CD4-positive, alpha-beta memory T cell (primary cell): ENCODE data around the gene ZNF12. TPM values are rescaled to one million over a fixed set of nuclear protein-coding genes. Genes with fewer than 3 reads are reported as not detected.
"Not testable (repeated sequence)": the region's sequence is repeated elsewhere in the genome, so short reads cannot be mapped to it uniquely, and the experiment has no call there.

Experiments
- CTCF ChIA-PET: fragments of 350-600 bp; sonication (Branson Sonifier 250); formaldehyde crosslinking; loops from one replicate; lab custom pipeline; 2021; ENCODE audit warnings: inconsistent platforms; ENCODE audit not compliant: partially characterized antibody; lab: Charles Lee
- POLR2A ChIA-PET: fragments of 350-600 bp; sonication (Branson Sonifier 250); formaldehyde crosslinking; loops from one replicate; lab custom pipeline; 2021; ENCODE audit not compliant: partially characterized antibody; lab: Charles Lee
- DNase-seq, 5 donors: peaks; one replicate each; pipeline versions ENCODE4 v3.0.0 to v3.0.0-alpha.2; 2020 to 2022; ENCODE audit warnings: mixed read lengths in 1 of 5
- H3K27ac ChIP-seq: one replicate; pipeline ENCODE4 v1.7.0; 2013; ENCODE audit warnings: low read depth, low read length
- H3K27me3 ChIP-seq: 2 replicates; pipeline ENCODE4 v1.7.0; 2013; ENCODE audit warnings: mild to moderate bottlenecking, low read length, moderate library complexity; ENCODE audit not compliant: insufficient read depth
- H3K36me3 ChIP-seq: 2 replicates; pipeline ENCODE4 v1.7.0; 2013; ENCODE audit warnings: mild to moderate bottlenecking, low read length, moderate library complexity; ENCODE audit not compliant: insufficient read depth
- H3K4me1 ChIP-seq: 2 replicates; pipeline ENCODE4 v1.7.0; 2013; ENCODE audit warnings: mild to moderate bottlenecking, low read length, moderate library complexity; ENCODE audit not compliant: insufficient read depth
- H3K4me3 ChIP-seq, 2 donors: one replicate each; pipeline ENCODE4 v1.7.0; 2013; ENCODE audit warnings: low read length in 2 of 2, mild to moderate bottlenecking in 1 of 2
- H3K9me3 ChIP-seq, 2 donors: one replicate each; pipeline ENCODE4 v1.7.0; 2013; ENCODE audit warnings: low read length in 2 of 2, control low read depth in 1 of 2; ENCODE audit not compliant: control insufficient read depth in 1 of 2
- H3K27ac Mint-ChIP-seq, 7 donors: one replicate each; pipeline ENCODE4 v1.8.0; 2020 to 2021; ENCODE audit warnings: mixed read lengths in 7 of 7, mild to moderate bottlenecking in 6 of 7, inconsistent platforms in 3 of 7, moderate library complexity in 3 of 7
- H3K27me3 Mint-ChIP-seq, 2 donors: one replicate each; pipeline ENCODE4 v1.8.0; 2020 to 2021; ENCODE audit warnings: mixed read lengths in 2 of 2
- H3K36me3 Mint-ChIP-seq, 2 donors: one replicate each; pipeline ENCODE4 v1.8.0; 2020 to 2021; ENCODE audit warnings: mixed read lengths in 2 of 2, inconsistent platforms in 1 of 2, mild to moderate bottlenecking in 1 of 2
- H3K4me1 Mint-ChIP-seq, 4 donors: one replicate each; pipeline ENCODE4 v1.8.0; 2020 to 2021; ENCODE audit warnings: mixed read lengths in 4 of 4, mild to moderate bottlenecking in 1 of 4
- H3K4me3 Mint-ChIP-seq, 8 donors: one replicate each; pipeline ENCODE4 v1.8.0; 2020 to 2021; ENCODE audit warnings: mixed read lengths in 8 of 8, mild to moderate bottlenecking in 7 of 8, moderate library complexity in 6 of 8, inconsistent platforms in 3 of 8
- H3K9me3 Mint-ChIP-seq, 8 donors: one replicate each; pipeline ENCODE4 v1.8.0; 2020 to 2021; ENCODE audit warnings: mixed read lengths in 8 of 8, mild to moderate bottlenecking in 5 of 8, inconsistent platforms in 3 of 8, moderate library complexity in 1 of 8
- intact Hi-C: fragments of 100-400 bp; cut with micrococcal nuclease; formaldehyde crosslinking; loops from one replicate; pipeline ENCODE4 v1.15.1; 2023
- polyA plus RNA-seq, 2 donors: library from polyadenylated mRNA; unstranded; fragments of 300-500 nt; fragmentation: Illumina TruSeq; gene quantifications; one replicate each; pipeline ENCODE4 v1.2.3, GENCODE V29; 2021
- total RNA-seq, 2 experiments: library from RNA; stranded (reverse); gene quantifications; one replicate each; pipeline ENCODE4 v1.2.3, GENCODE V29; 2021

ZNF12 gene
- total and polyA plus RNA-seq, 4 experiments from 2014 or later, result 20.4 to 49.6 (median 43.4) TPM

- H3K4me3 ChIP-seq, H3K9me3 ChIP-seq, H3K36me3 Mint-ChIP-seq, CTCF ChIA-PET, H3K27ac Mint-ChIP-seq, DNase-seq, H3K27me3 ChIP-seq, H3K4me3 Mint-ChIP-seq, H3K27ac ChIP-seq, POLR2A ChIA-PET, H3K36me3 ChIP-seq, H3K4me1 ChIP-seq, intact Hi-C loops, H3K4me1 Mint-ChIP-seq, H3K9me3 Mint-ChIP-seq: not testable (repeated sequence)
- peaks cover 9 to 18% of the 10 kb centered on the region in 2 donors for H3K27me3 Mint-ChIP-seq
These were observed 9.2 kb upstream of the ZNF12 start for GRCh38 chr7:6715898-6716297.

DNA sequence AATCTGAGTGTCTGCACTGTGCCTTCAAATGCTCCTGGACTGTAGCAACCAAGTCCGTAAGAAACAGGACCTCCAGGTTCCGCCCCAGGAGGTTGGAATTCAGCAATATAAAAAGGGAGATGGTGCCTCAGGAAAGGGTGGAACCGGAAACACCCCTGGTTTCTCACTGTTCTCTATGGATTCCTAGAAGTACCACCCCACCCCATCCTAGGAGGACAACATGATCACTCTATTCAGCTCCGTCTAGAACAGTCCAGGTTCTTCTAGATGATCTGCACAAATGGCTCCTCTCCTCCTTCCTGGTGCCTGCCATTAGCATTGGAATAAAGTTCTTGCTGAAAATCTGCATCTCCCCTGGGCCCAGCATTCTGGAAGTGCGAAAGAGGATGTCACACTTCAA, 7.6 kb upstream of the ZNF12 start:
- DNase-seq, result no peak
- no peak overlapping the region for H3K27ac ChIP-seq
- no peaks in the 10 kb centered on the region for H3K36me3 ChIP-seq
- no peak overlapping the region for H3K27ac Mint-ChIP-seq
- intact Hi-C loops, result no loop called here
- ChIA-PET CTCF (no interaction called here), POLR2A (no interaction called here)
- no peaks in the 10 kb centered on the region for H3K9me3 Mint-ChIP-seq
- no peaks in the 10 kb centered on the region for H3K27me3 ChIP-seq
- H3K36me3 Mint-ChIP-seq, result no peaks in the 10 kb centered on the region
- peaks cover 0 to 6% (median 0%) of the 10 kb centered on the region in 4 donors for H3K4me1 Mint-ChIP-seq
- H3K4me3 ChIP-seq, result no peak overlapping the region
- H3K9me3 ChIP-seq, result no peaks in the 10 kb centered on the region
- peaks cover 6 to 16% of the 10 kb centered on the region in 2 donors for H3K27me3 Mint-ChIP-seq
- H3K4me1 ChIP-seq, result no peaks in the 10 kb centered on the region
- no peak overlapping the region for H3K4me3 Mint-ChIP-seq

DNA sequence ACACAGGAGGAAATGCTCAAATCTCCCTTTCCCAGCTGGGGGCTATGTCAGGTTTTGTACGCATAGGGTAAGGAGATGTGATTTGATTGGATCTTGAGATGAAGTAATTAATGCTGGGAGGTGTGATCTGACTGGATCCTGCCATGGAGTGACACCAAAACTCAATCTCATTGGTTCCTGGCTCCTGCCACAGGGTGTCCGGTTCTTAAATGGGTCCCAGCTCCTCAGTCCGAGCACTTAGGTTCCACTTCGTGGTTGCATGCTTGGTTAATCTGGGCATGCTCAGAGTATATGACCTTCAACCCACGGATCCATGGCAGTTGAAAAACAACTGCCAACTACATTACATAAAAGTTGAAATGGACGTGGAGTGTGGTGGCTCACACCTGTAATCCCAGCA, 3.1 kb upstream of the ZNF12 start:
- intact Hi-C loops, result loop anchor here (5.0 kb wide), 1 partner anchor 853 kb away; no protein-coding TSS in a partner anchor
- no peak overlapping the region for H3K4me3 Mint-ChIP-seq
- no peak overlapping the region for H3K4me3 ChIP-seq

GRCh38 chr7:6708304-6708703, 1.6 kb upstream of the ZNF12 start:
- Histone ChIP-seq H3K4me3 (no peak overlapping the region), H3K36me3 (peaks cover 7% of the 10 kb centered on the region), H3K9me3 (no peaks in the 10 kb centered on the region), H3K27ac (no peak overlapping the region), H3K4me1 (peaks cover 33% of the 10 kb centered on the region), H3K27me3 (no peaks in the 10 kb centered on the region)
- DNase-seq, result no peak
- CTCF ChIA-PET, result no interaction called here
- Mint-ChIP-seq H3K27ac (peak overlapping the region in 1 of 7 donors; percentile 91), H3K9me3 (peaks cover 0 to 5% (median 3%) of the 10 kb centered on the region in 8 donors), H3K4me1 (peaks cover 23 to 38% (median 30%) of the 10 kb centered on the region in 4 donors), H3K4me3 (peak overlapping the region in 4 of 8 donors; percentile 30 to 90 (median 66)), H3K27me3 (no peaks in the 10 kb centered on the region), H3K36me3 (peaks cover 18 to 29% of the 10 kb centered on the region in 2 donors)
- intact Hi-C loops, result loop anchor here (5.0 kb wide), 1 partner anchor 851 kb away; no protein-coding TSS in a partner anchor
- POLR2A ChIA-PET, result no interaction called here

More for the DNA sequence above, 3.1 kb upstream of the ZNF12 start:
- H3K27me3 ChIP-seq, result no peaks in the 10 kb centered on the region
- ChIA-PET CTCF (no interaction called here), POLR2A (no interaction called here)
- peaks cover 21% of the 10 kb centered on the region for H3K4me1 ChIP-seq
- Mint-ChIP-seq H3K4me1 (peaks cover 16 to 28% (median 22%) of the 10 kb centered on the region in 4 donors), H3K9me3 (peaks cover 0 to 3% (median 0%) of the 10 kb centered on the region in 8 donors), H3K27me3 (peaks cover 0 to 2% of the 10 kb centered on the region in 2 donors), H3K27ac (no peak overlapping the region), H3K36me3 (peaks cover 6 to 19% of the 10 kb centered on the region in 2 donors)
- no peak for DNase-seq
- H3K36me3 ChIP-seq, result no peaks in the 10 kb centered on the region
- H3K27ac ChIP-seq, result no peak overlapping the region
- no peaks in the 10 kb centered on the region for H3K9me3 ChIP-seq

- no peaks in the 10 kb centered on the region for H3K27me3 ChIP-seq
- H3K9me3 ChIP-seq, result no peaks in the 10 kb centered on the region
- H3K9me3 Mint-ChIP-seq, result peaks cover 0 to 19% (median 10%) of the 10 kb centered on the region in 8 donors
- peaks cover 34 to 58% (median 45%) of the 10 kb centered on the region in 4 donors for H3K4me1 Mint-ChIP-seq
- H3K27ac ChIP-seq, result peak overlapping the region; percentile 81
- H3K4me1 ChIP-seq, result peaks cover 39% of the 10 kb centered on the region
- H3K4me3 Mint-ChIP-seq, result peak overlapping the region; percentile 90 to 96 (median 94)
- peaks cover 23% of the 10 kb centered on the region for H3K36me3 ChIP-seq
- H3K36me3 Mint-ChIP-seq, result peaks cover 38 to 47% of the 10 kb centered on the region in 2 donors
- H3K27ac Mint-ChIP-seq, result peak overlapping the region; percentile 84 to 95 (median 90)
- no peaks in the 10 kb centered on the region for H3K27me3 Mint-ChIP-seq
- H3K4me3 ChIP-seq, result peak overlapping the region; percentile 59 to 71
- DNase-seq, result peak in 2 of 5 donors; percentile 10 to 45
- intact Hi-C loops, result loop anchor here (2.0 to 5.0 kb wide), 3 partner anchors 69 to 849 kb away; partner anchors contain the start of genes INTS15 and ZNF316
- ChIA-PET POLR2A (no interaction called here), CTCF (no interaction called here)
These were observed 635 bp downstream of the ZNF12 start for GRCh38 chr7:6705959-6706665.

DNA sequence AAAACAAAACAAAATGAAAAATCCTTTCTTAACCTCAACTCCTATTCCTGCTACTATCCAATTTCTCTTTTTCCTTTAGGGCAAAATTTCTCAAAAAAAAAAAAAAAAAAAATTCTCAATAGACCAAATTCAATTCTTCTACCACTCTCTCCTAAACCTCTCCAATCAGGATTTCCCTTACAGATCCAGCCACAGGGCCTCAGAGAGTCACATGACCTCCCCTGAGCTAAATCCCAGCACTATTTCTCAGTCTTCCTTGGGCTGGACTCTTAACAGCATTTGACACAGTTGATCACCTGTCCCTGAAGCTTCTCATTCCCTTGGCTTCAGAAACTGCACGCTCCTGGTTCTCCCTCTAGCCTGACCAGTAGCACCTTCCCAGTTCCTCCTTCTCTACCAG, 4.9 kb downstream of the ZNF12 start:
- POLR2A ChIA-PET, result no interaction called here
- Mint-ChIP-seq H3K36me3 (peaks cover 50 to 52% of the 10 kb centered on the region in 2 donors), H3K27ac (peak overlapping the region in 1 of 7 donors; percentile 3), H3K9me3 (peaks cover 0 to 43% (median 33%) of the 10 kb centered on the region in 8 donors), H3K27me3 (no peaks in the 10 kb centered on the region), H3K4me1 (peaks cover 28 to 63% (median 43%) of the 10 kb centered on the region in 4 donors), H3K4me3 (peak overlapping the region in 2 of 8 donors; percentile 2 to 72)
- no peak overlapping the region for H3K27ac ChIP-seq
- H3K36me3 ChIP-seq, result peaks cover 60% of the 10 kb centered on the region
- H3K27me3 ChIP-seq, result no peaks in the 10 kb centered on the region
- no peak overlapping the region for H3K4me3 ChIP-seq
- peaks cover 0 to 14% of the 10 kb centered on the region in 2 donors for H3K9me3 ChIP-seq
- no peak for DNase-seq
- CTCF ChIA-PET, result no interaction called here
- intact Hi-C loops, result no loop called here
- peaks cover 31% of the 10 kb centered on the region for H3K4me1 ChIP-seq

GRCh38 chr7:6700793-6701192, 6.0 kb downstream of the ZNF12 start:
- H3K27me3 Mint-ChIP-seq, result no peaks in the 10 kb centered on the region
- H3K27me3 ChIP-seq, result no peaks in the 10 kb centered on the region
- ChIA-PET POLR2A (no interaction called here), CTCF (no interaction called here)
- intact Hi-C loops, result no loop called here
- peaks cover 0 to 43% (median 33%) of the 10 kb centered on the region in 8 donors for H3K9me3 Mint-ChIP-seq
- peaks cover 27 to 56% (median 41%) of the 10 kb centered on the region in 4 donors for H3K4me1 Mint-ChIP-seq
- H3K36me3 ChIP-seq, result peaks cover 71% of the 10 kb centered on the region
- H3K27ac Mint-ChIP-seq, result no peak overlapping the region
- H3K4me3 Mint-ChIP-seq, result peak overlapping the region in 1 of 8 donors; percentile 13
- DNase-seq, result no peak
- peaks cover 28% of the 10 kb centered on the region for H3K4me1 ChIP-seq
- H3K9me3 ChIP-seq, result peaks cover 0 to 24% of the 10 kb centered on the region in 2 donors
- H3K4me3 ChIP-seq, result no peak overlapping the region
- no peak overlapping the region for H3K27ac ChIP-seq
- H3K36me3 Mint-ChIP-seq, result peaks cover 46 to 50% of the 10 kb centered on the region in 2 donors
